GM21825 (cell line): ENCODE data around the gene GEMIN8.

Experiments used
- ATAC-seq: cut with Tn5 transposase; IDR thresholded peaks from one replicate; pipeline ENCODE4 v1.9.1; 2021; ENCODE audit warnings: mild to moderate bottlenecking, moderate library complexity; ENCODE audit not compliant: unreplicated experiment

The GEMIN8 gene

GRCh38 chrX:14029425-14030173 lies at the start of gene GEMIN8:
GEMIN8 (minus strand) TSS chrX:14029892; CDS start chrX:14021478, 8,414 bp downstream.
- ATAC-seq = peak; percentile 86

GRCh38 chrX:14076639-14077038 lies 46.9 kb upstream of the GEMIN8 start:
- no peak for ATAC-seq

- ATAC-seq = no peak
These were observed 43.9 kb upstream of the GEMIN8 start for GRCh38 chrX:14073556-14073955.

GRCh38 chrX:14073071-14073470 lies 43.4 kb upstream of the GEMIN8 start:
- no peak for ATAC-seq

- ATAC-seq = no peak
These were observed 36.1 kb upstream of the GEMIN8 start for GRCh38 chrX:14065800-14066199.

- ATAC-seq = no peak
These were observed 35.1 kb upstream of the GEMIN8 start for GRCh38 chrX:14064626-14065432.

GRCh38 chrX:14062524-14062923 lies 32.8 kb upstream of the GEMIN8 start:
- ATAC-seq = no peak

GRCh38 chrX:14056206-14056605 lies 26.5 kb upstream of the GEMIN8 start:
- no peak for ATAC-seq

- no peak for ATAC-seq
These were observed 21.7 kb upstream of the GEMIN8 start for GRCh38 chrX:14051416-14051815.

- no peak for ATAC-seq
These were observed 21.0 kb upstream of the GEMIN8 start for GRCh38 chrX:14050709-14051108.

- ATAC-seq = no peak
These were observed 13.5 kb upstream of the GEMIN8 start for GRCh38 chrX:14043209-14043608.

GRCh38 chrX:14039344-14039743 lies 9.7 kb upstream of the GEMIN8 start:
- ATAC-seq = peak; percentile 80

GRCh38 chrX:14038375-14039085 lies 8.8 kb upstream of the GEMIN8 start:
- no peak for ATAC-seq

- ATAC-seq = no peak
These were observed 2.7 kb upstream of the GEMIN8 start for GRCh38 chrX:14032406-14032805.

GRCh38 chrX:14030174-14030530 lies 460 bp upstream of the GEMIN8 start:
- no peak for ATAC-seq

- no peak for ATAC-seq
These were observed 660 bp downstream of the GEMIN8 start for GRCh38 chrX:14029039-14029424.

- ATAC-seq = no peak
These were observed 1.2 kb downstream of the GEMIN8 start for GRCh38 chrX:14028473-14028872.

GRCh38 chrX:14027511-14028019 lies 2.1 kb downstream of the GEMIN8 start:
- peak; percentile 34 for ATAC-seq

- no peak for ATAC-seq
These were observed 2.7 kb downstream of the GEMIN8 start for GRCh38 chrX:14027036-14027435.

- no peak for ATAC-seq
These were observed 3.6 kb downstream of the GEMIN8 start for GRCh38 chrX:14026121-14026520.

GRCh38 chrX:14022019-14022418 lies 7.7 kb downstream of the GEMIN8 start:
- ATAC-seq = no peak
